Fibroblast of skin of scalp (primary cell): ENCODE measurements around the gene TMED6.
"Not testable (repeated sequence)": the region's sequence is repeated elsewhere in the genome, so short reads cannot be mapped to it uniquely, and the experiment has no call there.

Experiments
- DNase-seq: peaks from one replicate; pipeline ENCODE4 v3.0.0-alpha.2; 2013

TMED6 gene

DNA sequence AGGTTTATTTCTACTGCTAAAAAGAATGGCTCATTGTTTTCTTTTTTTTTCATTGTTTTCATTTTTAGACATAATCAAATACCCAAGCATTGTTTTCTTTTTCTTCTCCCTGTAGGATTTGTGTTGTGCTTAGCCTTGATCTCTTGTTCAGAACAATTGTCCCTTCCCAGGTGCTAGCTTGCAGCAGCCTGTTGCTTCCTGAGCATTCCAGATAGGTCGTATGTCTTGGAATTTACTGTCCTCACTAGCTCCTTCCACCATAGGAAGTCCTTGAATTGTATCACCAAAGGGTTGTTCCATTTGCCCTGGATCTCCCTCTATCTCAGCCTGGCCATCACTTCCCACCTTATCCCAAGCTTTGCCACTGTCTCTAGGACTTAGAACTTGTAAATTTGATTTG, 50.4 kb downstream of the TMED6 start:
- no peak for DNase-seq

DNA sequence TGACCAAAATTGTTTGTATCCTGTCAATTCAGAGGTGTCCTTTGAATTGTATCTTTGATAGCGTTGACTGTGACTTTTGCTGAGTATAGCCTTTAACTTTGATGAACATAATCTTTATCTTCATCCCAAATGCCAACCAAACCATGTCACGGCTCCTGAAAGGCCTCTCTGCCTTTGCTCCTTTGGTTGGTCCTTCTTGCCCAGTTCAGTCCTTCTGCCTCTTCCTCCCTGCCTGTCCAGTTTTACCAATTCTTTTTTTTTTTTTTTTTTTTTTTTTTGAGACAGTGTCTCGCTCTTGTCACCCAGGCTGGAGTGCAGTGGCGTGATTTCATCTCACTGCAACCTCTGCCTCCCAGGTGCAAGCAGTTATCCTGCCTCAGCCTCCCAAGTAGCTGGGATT, 53.3 kb downstream of the TMED6 start:
- DNase-seq = no peak

DNA sequence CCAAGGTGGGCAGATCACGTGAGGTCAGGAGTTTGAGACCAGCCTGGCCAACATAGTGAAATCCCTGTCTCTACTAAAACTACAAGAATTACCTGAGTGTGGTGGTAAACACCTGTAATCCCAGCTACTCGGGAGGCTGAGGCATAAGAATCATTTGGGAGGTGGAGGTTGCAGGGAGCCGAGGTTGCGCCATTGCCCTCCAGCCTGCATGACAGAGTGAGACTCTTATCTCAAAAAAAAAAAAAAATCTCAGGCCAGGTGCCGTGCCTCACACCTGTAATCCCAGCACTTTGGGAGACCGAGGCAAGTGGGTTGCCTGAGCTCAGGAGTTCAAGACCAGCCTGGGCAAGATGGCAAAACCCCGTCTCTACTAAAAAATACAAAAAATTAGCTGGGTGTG, 54.8 kb downstream of the TMED6 start:
- DNase-seq = not testable (repeated sequence)

DNA sequence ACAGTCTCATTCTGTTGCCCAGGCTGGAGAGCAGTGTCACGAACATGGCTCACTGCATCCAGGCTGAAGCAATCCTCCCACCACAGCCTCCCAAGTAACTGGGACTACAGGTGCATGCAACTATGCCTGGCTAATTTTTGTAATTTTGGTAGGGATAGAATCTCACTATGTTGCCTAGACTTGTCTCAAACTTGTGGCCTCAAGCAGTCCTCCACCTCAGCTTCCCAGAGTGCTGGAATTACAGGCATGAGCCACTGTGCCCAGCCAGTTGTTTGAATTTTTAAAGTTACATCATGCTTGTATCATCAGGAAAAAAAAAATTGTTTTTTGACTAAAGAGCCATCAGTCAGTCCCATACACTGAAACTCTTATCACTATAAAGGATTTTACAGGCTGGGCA, 57.5 kb downstream of the TMED6 start:
- peak; percentile 48 for DNase-seq

DNA sequence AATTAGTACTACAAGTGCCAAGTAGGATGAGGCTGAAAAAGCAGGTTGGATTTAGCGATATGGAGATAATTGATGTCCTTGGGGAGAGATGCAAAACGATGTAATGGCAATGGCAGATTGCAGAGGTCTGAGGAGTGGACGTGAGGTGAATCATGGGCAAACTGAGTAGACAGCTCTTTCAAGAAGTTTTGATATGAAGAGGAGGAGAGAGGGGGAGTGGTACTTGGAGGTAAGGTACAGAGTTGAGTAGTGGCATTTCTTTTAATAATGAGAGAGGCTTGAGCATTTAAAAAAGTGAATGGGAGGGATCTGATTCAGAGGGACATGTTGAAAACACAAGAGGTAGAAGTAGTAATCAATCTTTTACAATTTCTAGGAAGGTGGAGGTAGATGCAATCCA, 58.2 kb downstream of the TMED6 start:
- DNase-seq = peak; percentile 18
